Activated naive CD8-positive, alpha-beta T cell treated with anti-CD3 and anti-CD28 coated beads, Interleukin-2, amount 10 ng/mL, durations not matched to agents 7 days and 5 days (primary cell): Measurements from ENCODE around the gene CAMKK1. TPM values are rescaled to one million over a fixed set of nuclear protein-coding genes. Genes with fewer than 3 reads are reported as not detected.
A peak's percentile ranks its signal among the peaks of the same experiment; 100 is the strongest.

ENCODE experiments used
- ATAC-seq: fragments of 150-1000 bp; cut with Tn5 transposase; one replicate; pipeline ENCODE4 v1.10.0; 2021; ENCODE audit warnings: low read depth, moderate library complexity
- POLR2A ChIA-PET: fragments of 350-600 bp; sonication (Branson Sonifier 250); formaldehyde crosslinking; loops from one replicate; lab custom pipeline; 2021; ENCODE audit warnings: antibody characterized with exemption; lab: Charles Lee
- DNase-seq: peaks from one replicate; pipeline ENCODE4 v3.0.0; 2021
- H3K27ac Mint-ChIP-seq: one replicate; pipeline ENCODE4 v1.8.0; 2022; ENCODE audit warnings: mild to moderate bottlenecking, mixed read lengths
- H3K27me3 Mint-ChIP-seq: one replicate; pipeline ENCODE4 v1.8.0; 2022; ENCODE audit warnings: mild to moderate bottlenecking, moderate library complexity, mixed read lengths
- H3K36me3 Mint-ChIP-seq: one replicate; pipeline ENCODE4 v1.8.0; 2021; ENCODE audit warnings: mild to moderate bottlenecking, mixed read lengths
- H3K4me1 Mint-ChIP-seq: one replicate; pipeline ENCODE4 v1.8.0; 2021; ENCODE audit warnings: mixed read lengths
- H3K4me3 Mint-ChIP-seq: one replicate; pipeline ENCODE4 v1.8.0; 2022; ENCODE audit warnings: mild to moderate bottlenecking, moderate library complexity, mixed read lengths
- H3K9me3 Mint-ChIP-seq: one replicate; pipeline ENCODE4 v1.8.0; 2021; ENCODE audit warnings: mixed read lengths
- total RNA-seq, 2 experiments: library from RNA; stranded (reverse); gene quantifications; one replicate each; pipeline ENCODE4 v1.2.3, GENCODE V29; 2021

Gene CAMKK1
- total RNA-seq, 2 experiments from 2014 or later, result 4.5 to 4.7 TPM

- Mint-ChIP-seq H3K27ac (no peak overlapping the region), H3K36me3 (peaks cover 28% of the 10 kb centered on the region), H3K9me3 (no peaks in the 10 kb centered on the region), H3K27me3 (no peaks in the 10 kb centered on the region), H3K4me1 (peaks cover 16% of the 10 kb centered on the region), H3K4me3 (no peak overlapping the region)
- POLR2A ChIA-PET, result interaction anchor here (0.7 kb wide), 1 partner anchor 9 kb away, joined by 3 read pairs; no protein-coding TSS in a partner anchor
- ATAC-seq (no peak), DNase-seq (no peak)
Observed at GRCh38 chr17:3838206-3838605, 54.6 kb downstream of the CAMKK1 start.

- ATAC-seq (no peak), DNase-seq (no peak)
- H3K36me3 Mint-ChIP-seq, result peaks cover 29% of the 10 kb centered on the region
- no peak overlapping the region for H3K27ac Mint-ChIP-seq
- H3K4me1 Mint-ChIP-seq, result peaks cover 15% of the 10 kb centered on the region
- POLR2A ChIA-PET, result no interaction called here
- no peaks in the 10 kb centered on the region for H3K27me3 Mint-ChIP-seq
- H3K9me3 Mint-ChIP-seq, result no peaks in the 10 kb centered on the region
- no peak overlapping the region for H3K4me3 Mint-ChIP-seq
Observed at GRCh38 chr17:3836551-3836950, 56.3 kb downstream of the CAMKK1 start.

GRCh38 chr17:3835410-3836229 lies 57.2 kb downstream of the CAMKK1 start:
- Mint-ChIP-seq H3K36me3 (peaks cover 23% of the 10 kb centered on the region), H3K9me3 (no peaks in the 10 kb centered on the region), H3K27me3 (no peaks in the 10 kb centered on the region), H3K4me1 (peaks cover 11% of the 10 kb centered on the region), H3K27ac (no peak overlapping the region), H3K4me3 (no peak overlapping the region)
- no peak for ATAC-seq
- POLR2A ChIA-PET, result no interaction called here
- no peak for DNase-seq

GRCh38 chr17:3834811-3835210 lies 58.0 kb downstream of the CAMKK1 start:
- peaks cover 19% of the 10 kb centered on the region for H3K36me3 Mint-ChIP-seq

GRCh38 chr17:3828852-3829232 lies 64.0 kb downstream of the CAMKK1 start:
- Mint-ChIP-seq H3K4me3 (no peak overlapping the region), H3K36me3 (peaks cover 16% of the 10 kb centered on the region), H3K27ac (no peak overlapping the region), H3K4me1 (peaks cover 9% of the 10 kb centered on the region), H3K9me3 (no peaks in the 10 kb centered on the region), H3K27me3 (no peaks in the 10 kb centered on the region)
- DNase-seq, result no peak
- POLR2A ChIA-PET, result interaction anchor here (1.1 kb wide), 1 partner anchor 90 kb away, joined by 4 read pairs; no protein-coding TSS in a partner anchor
- no peak for ATAC-seq

More at GRCh38 chr17:3834811-3835210, 58.0 kb downstream of the CAMKK1 start:
- POLR2A ChIA-PET, result no interaction called here
- no peaks in the 10 kb centered on the region for H3K27me3 Mint-ChIP-seq
- H3K9me3 Mint-ChIP-seq, result no peaks in the 10 kb centered on the region
- ATAC-seq, result no peak
- H3K4me1 Mint-ChIP-seq, result peaks cover 11% of the 10 kb centered on the region
- no peak overlapping the region for H3K4me3 Mint-ChIP-seq
- DNase-seq, result no peak
- no peak overlapping the region for H3K27ac Mint-ChIP-seq

- no peak overlapping the region for H3K4me3 Mint-ChIP-seq
- no peaks in the 10 kb centered on the region for H3K9me3 Mint-ChIP-seq
- no peaks in the 10 kb centered on the region for H3K27me3 Mint-ChIP-seq
- peaks cover 17% of the 10 kb centered on the region for H3K36me3 Mint-ChIP-seq
- H3K4me1 Mint-ChIP-seq, result peaks cover 9% of the 10 kb centered on the region
- ATAC-seq (no peak), DNase-seq (no peak)
- H3K27ac Mint-ChIP-seq, result no peak overlapping the region
- POLR2A ChIA-PET, result interaction anchor here (1.1 to 1.8 kb wide), 2 partner anchors 89 to 91 kb away, joined by 4 to 10 read pairs; no protein-coding TSS in a partner anchor
Observed at GRCh38 chr17:3828151-3828851, 64.6 kb downstream of the CAMKK1 start.

- Mint-ChIP-seq H3K36me3 (peaks cover 20% of the 10 kb centered on the region), H3K4me1 (peaks cover 9% of the 10 kb centered on the region), H3K9me3 (no peaks in the 10 kb centered on the region), H3K27ac (no peak overlapping the region), H3K4me3 (no peak overlapping the region), H3K27me3 (no peaks in the 10 kb centered on the region)
- POLR2A ChIA-PET, result interaction anchor here (1.8 kb wide), 1 partner anchor 90 kb away, joined by 10 read pairs; no protein-coding TSS in a partner anchor
- ATAC-seq, result peak; percentile 52
- DNase-seq, result peak; percentile 44
Observed at GRCh38 chr17:3827124-3827773, 65.6 kb downstream of the CAMKK1 start.

GRCh38 chr17:3826191-3826590 lies 66.7 kb downstream of the CAMKK1 start:
- no peaks in the 10 kb centered on the region for H3K9me3 Mint-ChIP-seq

GRCh38 chr17:3821101-3821500 lies 71.8 kb downstream of the CAMKK1 start:
- DNase-seq (no peak), ATAC-seq (no peak)
- Mint-ChIP-seq H3K4me3 (no peak overlapping the region), H3K27me3 (no peaks in the 10 kb centered on the region), H3K27ac (no peak overlapping the region), H3K36me3 (peaks cover 29% of the 10 kb centered on the region), H3K9me3 (no peaks in the 10 kb centered on the region), H3K4me1 (peaks cover under 1% of the 10 kb centered on the region)
- POLR2A ChIA-PET, result no interaction called here

More at GRCh38 chr17:3826191-3826590, 66.7 kb downstream of the CAMKK1 start:
- POLR2A ChIA-PET, result interaction anchor here (1.2 kb wide), 1 partner anchor 89 kb away, joined by 3 read pairs; no protein-coding TSS in a partner anchor
- no peak overlapping the region for H3K4me3 Mint-ChIP-seq
- no peak overlapping the region for H3K27ac Mint-ChIP-seq
- no peak for DNase-seq
- no peak for ATAC-seq
- peaks cover 27% of the 10 kb centered on the region for H3K36me3 Mint-ChIP-seq
- H3K27me3 Mint-ChIP-seq, result no peaks in the 10 kb centered on the region
- peaks cover 9% of the 10 kb centered on the region for H3K4me1 Mint-ChIP-seq

GRCh38 chr17:3818786-3819185 lies 74.1 kb downstream of the CAMKK1 start:
- Mint-ChIP-seq H3K27me3 (no peaks in the 10 kb centered on the region), H3K4me1 (no peaks in the 10 kb centered on the region), H3K9me3 (no peaks in the 10 kb centered on the region), H3K27ac (no peak overlapping the region), H3K4me3 (no peak overlapping the region), H3K36me3 (peaks cover 31% of the 10 kb centered on the region)
- no peak for DNase-seq
- POLR2A ChIA-PET, result no interaction called here
- ATAC-seq, result no peak

GRCh38 chr17:3817851-3818605 lies 74.8 kb downstream of the CAMKK1 start:
- H3K27ac Mint-ChIP-seq, result no peak overlapping the region

GRCh38 chr17:3815925-3816324 lies 76.9 kb downstream of the CAMKK1 start:
- Mint-ChIP-seq H3K27me3 (no peaks in the 10 kb centered on the region), H3K36me3 (peaks cover 26% of the 10 kb centered on the region), H3K4me1 (no peaks in the 10 kb centered on the region), H3K9me3 (no peaks in the 10 kb centered on the region), H3K4me3 (no peak overlapping the region), H3K27ac (no peak overlapping the region)
- DNase-seq (no peak), ATAC-seq (no peak)
- POLR2A ChIA-PET, result no interaction called here

More at GRCh38 chr17:3817851-3818605, 74.8 kb downstream of the CAMKK1 start:
- DNase-seq (no peak), ATAC-seq (no peak)
- peaks cover 31% of the 10 kb centered on the region for H3K36me3 Mint-ChIP-seq
- POLR2A ChIA-PET, result no interaction called here
- no peaks in the 10 kb centered on the region for H3K4me1 Mint-ChIP-seq
- no peaks in the 10 kb centered on the region for H3K9me3 Mint-ChIP-seq
- no peaks in the 10 kb centered on the region for H3K27me3 Mint-ChIP-seq
- no peak overlapping the region for H3K4me3 Mint-ChIP-seq
